Hypothalamus (tissue), 51 donors: Measurements from ENCODE around the gene PRR14.

Experiments
- DNase-seq, 51 donors: peaks; one replicate each; lab custom pipeline; 2025; lab: John Stamatoyannopoulos, UW

Gene PRR14

GRCh38 chr16:30657866-30658730 is 7.3 kb downstream of the PRR14 start, which contains the start of gene FBRS:
TSS of gene FBRS (plus strand) at chr16:30658431. CDS start at chr16:30659519, 1,088 bp downstream.
- peak; percentile 98 to 100 (median 100) for DNase-seq

- DNase-seq: peak in 47 of 51 donors; percentile 62 to 100 (median 91)
These were observed 8.2 kb downstream of the PRR14 start for GRCh38 chr16:30658731-30659506.

GRCh38 chr16:30659507-30660423 is 9.0 kb downstream of the PRR14 start:
- peak in 6 of 51 donors; percentile 5 to 23 (median 14) for DNase-seq

GRCh38 chr16:30660424-30661261 is 9.9 kb downstream of the PRR14 start:
- DNase-seq: peak in 1 of 51 donors; percentile 3

- no peak for DNase-seq
These were observed 11.7 kb downstream of the PRR14 start for GRCh38 chr16:30662449-30662848.

- no peak for DNase-seq
These were observed 12.3 kb downstream of the PRR14 start for GRCh38 chr16:30663038-30663437.

GRCh38 chr16:30663820-30664219 is 13.1 kb downstream of the PRR14 start:
- DNase-seq: peak in 1 of 51 donors; percentile 19

- DNase-seq: no peak
These were observed 13.9 kb downstream of the PRR14 start for GRCh38 chr16:30664616-30665109.

GRCh38 chr16:30665155-30665829 is 14.5 kb downstream of the PRR14 start:
- DNase-seq: no peak

GRCh38 chr16:30665830-30666190 is 15.1 kb downstream of the PRR14 start:
- DNase-seq: no peak

- DNase-seq: no peak
These were observed 15.9 kb downstream of the PRR14 start for GRCh38 chr16:30666681-30667080.

GRCh38 chr16:30667361-30667905 is 16.7 kb downstream of the PRR14 start:
- DNase-seq: no peak

GRCh38 chr16:30668393-30668792 is 17.6 kb downstream of the PRR14 start:
- DNase-seq: no peak

GRCh38 chr16:30669026-30669902 is 18.5 kb downstream of the PRR14 start:
- DNase-seq: no peak

- DNase-seq: no peak
These were observed 19.4 kb downstream of the PRR14 start for GRCh38 chr16:30669903-30670824.

GRCh38 chr16:30675143-30675542 is 24.4 kb downstream of the PRR14 start:
- no peak for DNase-seq
